Measurements from ENCODE around the gene PITPNM3. TPM values are rescaled to one million over a fixed set of nuclear protein-coding genes. Genes with fewer than 3 reads are reported as not detected.
A peak's percentile ranks its signal among the peaks of the same experiment; 100 is the strongest.

PITPNM3 gene
- total and polyA plus RNA-seq, 4 donors: 2.0 to 12.6 (median 5.4) TPM

GRCh38 chr17:6456321-6456720, 100.0 kb downstream of the PITPNM3 start:
- H3K27me3 ChIP-seq (ENCODE audit: control insufficient read depth in 3 of 3, insufficient read depth in 3 of 3, low read length in 2 of 3): no peaks in the 10 kb centered on the region
- no peak overlapping the region for H3K4me3 ChIP-seq
- DNase-seq (no peak), ATAC-seq (ENCODE audit: insufficient read depth, low FRiP score) (no peak)
- 89 to 92% methylated on average over 9 of the region's 9 CpGs for WGBS, 2 donors
- no peak for TF ChIP-seq CTCF (IDR thresholded peaks at IDR 0.05; ENCODE audit: control extremely low read depth, extremely low read depth)
- H3K27ac ChIP-seq (ENCODE audit: low read depth in 1 of 2, low read length in 1 of 2): no peak overlapping the region
- H3K9me3 ChIP-seq (ENCODE audit: control insufficient read depth in 4 of 4, insufficient read depth in 3 of 4, low read length in 3 of 4): no peaks in the 10 kb centered on the region
- H3K9ac ChIP-seq (ENCODE audit: insufficient read depth in 1 of 2, low read length in 2 of 2): no peak overlapping the region
- no peaks in the 10 kb centered on the region for H3K4me1 ChIP-seq (ENCODE audit: control insufficient read depth in 5 of 5, insufficient read depth in 5 of 5, low read length in 5 of 5)
- H3K36me3 ChIP-seq (ENCODE audit: control insufficient read depth in 4 of 4, insufficient read depth in 4 of 4, low read length in 4 of 4): peaks cover 0 to 6% (median 0%) of the 10 kb centered on the region in 4 donors

GRCh38 chr17:6455321-6455705, 101.0 kb downstream of the PITPNM3 start:
- H3K4me1 ChIP-seq (ENCODE audit: control insufficient read depth in 5 of 5, insufficient read depth in 5 of 5, low read length in 5 of 5): no peaks in the 10 kb centered on the region
- no peaks in the 10 kb centered on the region for H3K9me3 ChIP-seq (ENCODE audit: control insufficient read depth in 4 of 4, insufficient read depth in 3 of 4, low read length in 3 of 4)
- ATAC-seq (ENCODE audit: insufficient read depth, low FRiP score) (no peak), DNase-seq (peak; percentile 44 to 70 (median 59))
- peaks cover 0 to 2% (median 0%) of the 10 kb centered on the region in 4 donors for H3K36me3 ChIP-seq (ENCODE audit: control insufficient read depth in 4 of 4, insufficient read depth in 4 of 4, low read length in 4 of 4)
- H3K27ac ChIP-seq (ENCODE audit: low read depth in 1 of 2, low read length in 1 of 2): no peak overlapping the region
- 0 to 31% methylated on average over 27 to 35 of the region's 35 CpGs for WGBS, 2 donors
- no peak overlapping the region for H3K4me3 ChIP-seq
- H3K27me3 ChIP-seq (ENCODE audit: control insufficient read depth in 3 of 3, insufficient read depth in 3 of 3, low read length in 2 of 3): no peaks in the 10 kb centered on the region
- no peak overlapping the region for H3K9ac ChIP-seq (ENCODE audit: insufficient read depth in 1 of 2, low read length in 2 of 2)
- TF ChIP-seq CTCF (IDR thresholded peaks at IDR 0.05; ENCODE audit: control extremely low read depth, extremely low read depth): no peak

GRCh38 chr17:6454495-6455320, 101.6 kb downstream of the PITPNM3 start:
- Histone ChIP-seq H3K9ac (ENCODE audit: insufficient read depth in 1 of 2, low read length in 2 of 2) (no peak overlapping the region), H3K36me3 (ENCODE audit: control insufficient read depth in 4 of 4, insufficient read depth in 4 of 4, low read length in 4 of 4) (peaks cover 0 to 2% (median 0%) of the 10 kb centered on the region in 4 donors)

More at GRCh38 chr17:6454495-6455320, 101.6 kb downstream of the PITPNM3 start:
- WGBS, 2 donors: 50 to 64% methylated on average over 33 to 35 of the region's 35 CpGs
- H3K27ac ChIP-seq (ENCODE audit: low read depth in 1 of 2, low read length in 1 of 2): no peak overlapping the region
- DNase-seq (no peak), ATAC-seq (ENCODE audit: insufficient read depth, low FRiP score) (no peak)
- no peaks in the 10 kb centered on the region for H3K4me1 ChIP-seq (ENCODE audit: control insufficient read depth in 5 of 5, insufficient read depth in 5 of 5, low read length in 5 of 5)
- no peaks in the 10 kb centered on the region for H3K27me3 ChIP-seq (ENCODE audit: control insufficient read depth in 3 of 3, insufficient read depth in 3 of 3, low read length in 2 of 3)
- no peak for TF ChIP-seq CTCF (IDR thresholded peaks at IDR 0.05; ENCODE audit: control extremely low read depth, extremely low read depth)
- no peak overlapping the region for H3K4me3 ChIP-seq
- no peaks in the 10 kb centered on the region for H3K9me3 ChIP-seq (ENCODE audit: control insufficient read depth in 4 of 4, insufficient read depth in 3 of 4, low read length in 3 of 4)
